Gastrocnemius medialis (tissue), 4 donors: ENCODE measurements around the gene GSTA4. TPM values are rescaled to one million over a fixed set of nuclear protein-coding genes. Genes with fewer than 3 reads are reported as not detected.

ENCODE experiments used
- ATAC-seq, 2 donors: fragments of 150-250 bp; one replicate each; pipeline ENCODE4 v1.9.1; 2016
- DNase-seq, 2 donors: peaks; one replicate each; pipeline ENCODE4 v3.0.0-alpha.2; 2019
- H3K27ac ChIP-seq, 4 donors: fragments of 200-600 bp; sonication (generic); 1 replicate in 1 of 4; 2 replicates in 3 of 4; pipeline ENCODE4 v1.5.1; 2016 to 2018; ENCODE audit warnings: mild to moderate bottlenecking in 2 of 4, moderate library complexity in 1 of 4
- H3K27me3 ChIP-seq, 3 donors: fragments of 200-600 bp; sonication (generic) in 2 of 3; 1 replicate in 1 of 3; 2 replicates in 2 of 3; pipeline versions ENCODE4 v1.5.1 to v1.6.0; 2016 to 2019; ENCODE audit warnings: mild to moderate bottlenecking in 1 of 3, moderate library complexity in 1 of 3
- H3K36me3 ChIP-seq, 2 donors: fragments of 200-600 bp; sonication (generic) in 1 of 2; one replicate each; pipeline ENCODE4 v1.5.1; 2017 to 2018
- H3K4me1 ChIP-seq, 2 donors: fragments of 200-600 bp; sonication (generic) in 1 of 2; one replicate each; pipeline ENCODE4 v1.5.1; 2016 to 2017; ENCODE audit warnings: mild to moderate bottlenecking in 2 of 2
- H3K4me3 ChIP-seq, 4 donors: fragments of 200-600 bp; sonication (generic) in 3 of 4; 1 replicate in 1 of 4; 2 replicates in 3 of 4; pipeline ENCODE4 v1.5.1; 2016 to 2019; ENCODE audit warnings: mild to moderate bottlenecking in 2 of 4
- H3K9me3 ChIP-seq, 3 donors: fragments of 200-600 bp; sonication (generic) in 2 of 3; 1 replicate in 1 of 3; 2 replicates in 2 of 3; pipeline ENCODE4 v1.5.1; 2016 to 2019
- POLR2A ChIP-seq, 2 donors: fragments of 450-650 bp; IDR thresholded peaks; one replicate each; pipeline ENCODE4 v1.6.1; 2017; ENCODE audit warnings: antibody characterized with exemption in 2 of 2, mild to moderate bottlenecking in 2 of 2, moderate library complexity in 2 of 2
- in situ Hi-C, 4 donors: fragments of 200-750 bp; cut with MboI; loops; one replicate each; pipeline versions ENCODE4 v1.15.0 to v1.8.0; 2017; ENCODE audit warnings: low sequenced_read_pairs in 4 of 4
- intact Hi-C: fragments of 100-400 bp; cut with DNase I; formaldehyde crosslinking; loops from one replicate; pipeline ENCODE4 v1.15.1; 2023; ENCODE audit warnings: low total_unique reads
- total RNA-seq, 4 donors: library from RNA; depleted of rRNA; stranded (reverse); fragments of >200 nt; gene quantifications; one replicate each; pipeline versions ENCODE4 v1.1.0 to v1.2.3, GENCODE V29; 2016
- TF ChIP-seq, protein P1 (sequence below), 5 experiments: fragments of 450-650 bp in 3 of 5; fragments of 200-600 bp in 2 of 5; sonication (generic) in 2 of 5; IDR thresholded peaks in 4 of 5; conservative IDR thresholded peaks in 1 of 5; 1 replicate in 4 of 5; 2 replicates in 1 of 5; pipeline ENCODE4 v1.5.1; 2016 to 2019; ENCODE audit warnings: antibody characterized with exemption in 5 of 5, mild to moderate bottlenecking in 3 of 5, moderate library complexity in 3 of 5

The GSTA4 gene
- total RNA-seq, 4 donors from 2014 or later = 3.5 to 11.6 (median 10.0) TPM

DNA sequence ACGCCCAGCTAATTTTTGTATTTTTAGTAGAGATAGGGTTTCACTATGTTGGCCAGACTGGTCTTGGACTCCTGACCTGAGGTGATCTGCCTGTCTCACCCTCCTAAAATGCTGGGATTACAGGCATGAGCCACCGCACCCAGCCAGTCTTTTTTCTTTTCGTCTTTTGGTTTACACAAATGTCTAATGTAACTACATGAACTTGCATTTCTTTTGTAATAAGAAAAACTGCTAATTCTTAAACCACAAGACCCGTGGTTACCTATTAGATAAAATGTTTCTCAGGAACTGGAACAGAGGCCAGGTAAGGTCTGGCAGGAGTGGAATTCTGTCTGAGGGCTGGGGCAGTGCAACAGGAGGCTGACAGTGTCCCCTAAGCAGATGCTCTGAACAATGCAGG, 52.9 kb downstream of the GSTA4 start:
- intact Hi-C loops = no loop called here
- no peak for TF ChIP-seq POLR2A (IDR thresholded peaks at IDR 0.05)
- TF ChIP-seq, protein P1, sequence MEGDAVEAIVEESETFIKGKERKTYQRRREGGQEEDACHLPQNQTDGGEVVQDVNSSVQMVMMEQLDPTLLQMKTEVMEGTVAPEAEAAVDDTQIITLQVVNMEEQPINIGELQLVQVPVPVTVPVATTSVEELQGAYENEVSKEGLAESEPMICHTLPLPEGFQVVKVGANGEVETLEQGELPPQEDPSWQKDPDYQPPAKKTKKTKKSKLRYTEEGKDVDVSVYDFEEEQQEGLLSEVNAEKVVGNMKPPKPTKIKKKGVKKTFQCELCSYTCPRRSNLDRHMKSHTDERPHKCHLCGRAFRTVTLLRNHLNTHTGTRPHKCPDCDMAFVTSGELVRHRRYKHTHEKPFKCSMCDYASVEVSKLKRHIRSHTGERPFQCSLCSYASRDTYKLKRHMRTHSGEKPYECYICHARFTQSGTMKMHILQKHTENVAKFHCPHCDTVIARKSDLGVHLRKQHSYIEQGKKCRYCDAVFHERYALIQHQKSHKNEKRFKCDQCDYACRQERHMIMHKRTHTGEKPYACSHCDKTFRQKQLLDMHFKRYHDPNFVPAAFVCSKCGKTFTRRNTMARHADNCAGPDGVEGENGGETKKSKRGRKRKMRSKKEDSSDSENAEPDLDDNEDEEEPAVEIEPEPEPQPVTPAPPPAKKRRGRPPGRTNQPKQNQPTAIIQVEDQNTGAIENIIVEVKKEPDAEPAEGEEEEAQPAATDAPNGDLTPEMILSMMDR (IDR thresholded peaks at IDR 0.05 in 4 of 5, conservative IDR thresholded peaks at IDR 0.05 in 1 of 5) = no peak
- Histone ChIP-seq H3K36me3 (no peaks in the 10 kb centered on the region), H3K27ac (no peak overlapping the region), H3K4me3 (no peak overlapping the region), H3K4me1 (no peaks in the 10 kb centered on the region), H3K27me3 (no peaks in the 10 kb centered on the region), H3K9me3 (no peaks in the 10 kb centered on the region)
- DNase-seq = no peak
- no peak for ATAC-seq
- in situ Hi-C loops = no loop called here

DNA sequence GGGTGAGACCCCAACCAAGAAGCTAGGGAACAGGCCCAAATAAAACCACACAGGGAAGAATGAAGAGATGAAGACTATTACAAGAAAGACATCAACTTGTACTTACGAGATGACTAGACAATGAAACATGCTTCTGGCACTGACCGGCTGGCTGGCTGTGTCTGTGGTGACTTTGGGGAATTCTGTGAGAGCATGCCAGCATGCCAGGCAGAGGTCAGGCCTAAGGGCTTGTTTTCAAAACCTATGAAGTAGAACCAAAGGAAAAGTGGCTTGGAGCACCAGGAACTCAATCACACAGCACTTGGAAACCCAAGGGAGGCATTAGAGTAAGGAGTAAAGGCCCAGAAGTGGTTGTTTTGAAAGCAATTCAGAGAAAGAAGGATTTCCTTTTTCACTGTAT, 57.2 kb downstream of the GSTA4 start:
- Histone ChIP-seq H3K4me1 (no peaks in the 10 kb centered on the region), H3K9me3 (no peaks in the 10 kb centered on the region), H3K27me3 (no peaks in the 10 kb centered on the region), H3K36me3 (no peaks in the 10 kb centered on the region), H3K4me3 (no peak overlapping the region), H3K27ac (no peak overlapping the region)
- no peak for ATAC-seq
- in situ Hi-C loops (no loop called here), intact Hi-C loops (no loop called here)
- no peak for TF ChIP-seq POLR2A (IDR thresholded peaks at IDR 0.05)
- TF ChIP-seq, protein P1 (IDR thresholded peaks at IDR 0.05 in 4 of 5, conservative IDR thresholded peaks at IDR 0.05 in 1 of 5) = no peak
- no peak for DNase-seq

DNA sequence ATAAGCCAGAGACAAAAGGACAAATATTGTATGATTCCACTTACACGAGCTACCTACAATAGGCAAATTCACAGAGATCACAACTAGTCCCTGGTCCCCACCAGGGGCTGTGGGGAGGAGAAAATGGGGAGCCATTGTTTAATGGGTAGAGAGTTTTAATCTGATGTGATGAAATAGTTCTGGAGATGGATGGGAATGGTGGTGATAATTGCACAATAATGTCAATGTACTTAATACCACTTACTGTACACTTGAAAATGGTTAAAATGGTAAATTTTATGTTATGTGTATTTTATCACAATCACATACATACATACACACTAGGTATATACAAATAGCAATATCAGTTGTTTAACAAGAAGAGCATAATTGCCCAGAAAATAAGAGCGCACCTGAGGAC, 61.3 kb downstream of the GSTA4 start:
- in situ Hi-C loops = no loop called here
- TF ChIP-seq, protein P1 (IDR thresholded peaks at IDR 0.05 in 4 of 5, conservative IDR thresholded peaks at IDR 0.05 in 1 of 5) = no peak
- TF ChIP-seq POLR2A (IDR thresholded peaks at IDR 0.05) = no peak

DNA sequence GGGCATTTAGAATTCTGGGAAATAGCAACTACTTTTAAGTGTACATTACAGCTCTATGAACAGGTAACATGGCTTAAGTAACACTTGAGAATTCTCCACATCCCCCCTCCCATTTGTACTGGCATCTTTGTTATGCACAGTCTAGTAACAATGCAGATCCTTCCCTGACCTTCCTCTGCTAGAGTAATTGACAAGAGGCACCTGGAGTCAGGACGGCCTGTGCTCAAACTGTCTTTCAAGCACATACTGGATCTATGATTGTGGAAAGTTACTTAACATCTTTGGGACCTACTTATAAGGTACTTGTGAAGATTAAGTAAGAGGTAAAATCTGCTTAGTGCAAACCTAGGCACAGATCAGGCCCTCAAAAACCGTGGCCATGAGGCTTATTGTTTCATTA, 63.7 kb downstream of the GSTA4 start:
- no peak for ATAC-seq
- intact Hi-C loops (no loop called here), in situ Hi-C loops (no loop called here)
- Histone ChIP-seq H3K4me1 (no peaks in the 10 kb centered on the region), H3K36me3 (no peaks in the 10 kb centered on the region), H3K27me3 (no peaks in the 10 kb centered on the region), H3K4me3 (no peak overlapping the region), H3K27ac (no peak overlapping the region), H3K9me3 (no peaks in the 10 kb centered on the region)
- no peak for DNase-seq
- TF ChIP-seq, protein P1 (IDR thresholded peaks at IDR 0.05 in 4 of 5, conservative IDR thresholded peaks at IDR 0.05 in 1 of 5) = no peak
- no peak for TF ChIP-seq POLR2A (IDR thresholded peaks at IDR 0.05)

More for the DNA sequence above, 61.3 kb downstream of the GSTA4 start:
- H3K4me3 ChIP-seq = no peak overlapping the region
- H3K4me1 ChIP-seq = no peaks in the 10 kb centered on the region
- H3K9me3 ChIP-seq = no peaks in the 10 kb centered on the region
- H3K27ac ChIP-seq = no peak overlapping the region
- DNase-seq (no peak), ATAC-seq (no peak)
- H3K27me3 ChIP-seq = no peaks in the 10 kb centered on the region
- intact Hi-C loops = no loop called here
- no peaks in the 10 kb centered on the region for H3K36me3 ChIP-seq
